ENCODE measurements around the gene KLHL17. TPM values are rescaled to one million over a fixed set of nuclear protein-coding genes. Genes with fewer than 3 reads are reported as not detected.
A peak's percentile ranks its signal among the peaks of the same experiment; 100 is the strongest.

KLHL17 gene
- total and polyA plus RNA-seq, 9 of the 15 experiments (the other 6 are each of a cell fraction or from before 2014, with no cell fraction given), result 0.14 to 84.8 (median 13.0) TPM

GRCh38 chr1:999725-1000356 is 39.5 kb downstream of the KLHL17 start, which contains the start of gene HES4 (continued):
- TF ChIP-seq, protein P1, sequence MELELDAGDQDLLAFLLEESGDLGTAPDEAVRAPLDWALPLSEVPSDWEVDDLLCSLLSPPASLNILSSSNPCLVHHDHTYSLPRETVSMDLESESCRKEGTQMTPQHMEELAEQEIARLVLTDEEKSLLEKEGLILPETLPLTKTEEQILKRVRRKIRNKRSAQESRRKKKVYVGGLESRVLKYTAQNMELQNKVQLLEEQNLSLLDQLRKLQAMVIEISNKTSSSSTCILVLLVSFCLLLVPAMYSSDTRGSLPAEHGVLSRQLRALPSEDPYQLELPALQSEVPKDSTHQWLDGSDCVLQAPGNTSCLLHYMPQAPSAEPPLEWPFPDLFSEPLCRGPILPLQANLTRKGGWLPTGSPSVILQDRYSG (tag; conservative IDR thresholded peaks at IDR 0.05; ENCODE audit: low read depth), result no peak
- TF ChIP-seq RBM25 (IDR thresholded peaks at IDR 0.05; ENCODE audit: low read depth, low read length, severe bottlenecking) (peak; percentile 85), NFYB (IDR thresholded peaks at IDR 0.05; ENCODE audit: extremely low read depth, insufficient read length) (peak; percentile 27), CUX1 (CRISPR knock-in tag; IDR thresholded peaks at IDR 0.05) (no peak), PPARD (CRISPR knock-in tag; IDR thresholded peaks at IDR 0.05) (no peak), MITF (IDR thresholded peaks at IDR 0.05) (no peak), HNRNPL (IDR thresholded peaks at IDR 0.05; ENCODE audit: low read depth, low read length) (peak; percentile 85), ATF1 (CRISPR knock-in tag; IDR thresholded peaks at IDR 0.05) (no peak), ATF1 (tag; IDR thresholded peaks at IDR 0.05) (no peak), ZBTB12 (CRISPR knock-in tag; IDR thresholded peaks at IDR 0.05) (no peak), KLF16 (IDR thresholded peaks at IDR 0.05) (no peak), BCL6 (CRISPR knock-in tag; IDR thresholded peaks at IDR 0.05) (no peak), HDAC8 (tag; IDR thresholded peaks at IDR 0.05) (no peak)
- TF ChIP-seq, protein P2, sequence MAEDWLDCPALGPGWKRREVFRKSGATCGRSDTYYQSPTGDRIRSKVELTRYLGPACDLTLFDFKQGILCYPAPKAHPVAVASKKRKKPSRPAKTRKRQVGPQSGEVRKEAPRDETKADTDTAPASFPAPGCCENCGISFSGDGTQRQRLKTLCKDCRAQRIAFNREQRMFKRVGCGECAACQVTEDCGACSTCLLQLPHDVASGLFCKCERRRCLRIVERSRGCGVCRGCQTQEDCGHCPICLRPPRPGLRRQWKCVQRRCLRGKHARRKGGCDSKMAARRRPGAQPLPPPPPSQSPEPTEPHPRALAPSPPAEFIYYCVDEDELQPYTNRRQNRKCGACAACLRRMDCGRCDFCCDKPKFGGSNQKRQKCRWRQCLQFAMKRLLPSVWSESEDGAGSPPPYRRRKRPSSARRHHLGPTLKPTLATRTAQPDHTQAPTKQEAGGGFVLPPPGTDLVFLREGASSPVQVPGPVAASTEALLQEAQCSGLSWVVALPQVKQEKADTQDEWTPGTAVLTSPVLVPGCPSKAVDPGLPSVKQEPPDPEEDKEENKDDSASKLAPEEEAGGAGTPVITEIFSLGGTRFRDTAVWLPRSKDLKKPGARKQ (CRISPR knock-in tag; IDR thresholded peaks at IDR 0.05), result no peak
- TF ChIP-seq, protein P3, sequence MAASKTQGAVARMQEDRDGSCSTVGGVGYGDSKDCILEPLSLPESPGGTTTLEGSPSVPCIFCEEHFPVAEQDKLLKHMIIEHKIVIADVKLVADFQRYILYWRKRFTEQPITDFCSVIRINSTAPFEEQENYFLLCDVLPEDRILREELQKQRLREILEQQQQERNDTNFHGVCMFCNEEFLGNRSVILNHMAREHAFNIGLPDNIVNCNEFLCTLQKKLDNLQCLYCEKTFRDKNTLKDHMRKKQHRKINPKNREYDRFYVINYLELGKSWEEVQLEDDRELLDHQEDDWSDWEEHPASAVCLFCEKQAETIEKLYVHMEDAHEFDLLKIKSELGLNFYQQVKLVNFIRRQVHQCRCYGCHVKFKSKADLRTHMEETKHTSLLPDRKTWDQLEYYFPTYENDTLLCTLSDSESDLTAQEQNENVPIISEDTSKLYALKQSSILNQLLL (CRISPR knock-in tag; IDR thresholded peaks at IDR 0.05; ENCODE audit: borderline replicate concordance), result no peak
